ENCODE results near the gene NPTXR.

Gene NPTXR

GRCh38 chr22:38772623-38772873, 71.3 kb downstream of the NPTXR start:
- DNase-seq, result no peak
- H3K27me3 ChIP-seq (replicated peaks), result no peaks in the 10 kb centered on the region
- no peaks in the 10 kb centered on the region for H3K36me3 ChIP-seq (replicated peaks)
- no peak for TF ChIP-seq CTCF (IDR thresholded peaks at IDR 0.05; ENCODE audit: low read depth, low read length, missing control alignments)
- in situ Hi-C loops (cut with HindIII; ENCODE audit: low pct_ligation_motif_present, low sequenced_read_pairs), result no loop called here
- H3K4me3 ChIP-seq (ENCODE audit: low read depth, low read length), result no peak overlapping the region
- H3K27ac ChIP-seq, result no peak overlapping the region

GRCh38 chr22:38770257-38770949, 73.4 kb downstream of the NPTXR start:
- no peak overlapping the region for H3K4me3 ChIP-seq (ENCODE audit: low read depth, low read length)
- TF ChIP-seq CTCF (IDR thresholded peaks at IDR 0.05; ENCODE audit: low read depth, low read length, missing control alignments), result no peak
- no peaks in the 10 kb centered on the region for H3K36me3 ChIP-seq (replicated peaks)
- in situ Hi-C loops (cut with HindIII; ENCODE audit: low pct_ligation_motif_present, low sequenced_read_pairs), result no loop called here
- no peak overlapping the region for H3K27ac ChIP-seq
- no peak for DNase-seq
- no peaks in the 10 kb centered on the region for H3K27me3 ChIP-seq (replicated peaks)

Data from brain microvascular endothelial cell (primary cell).